ENCODE measurements around the gene SLC25A26.

DNA sequence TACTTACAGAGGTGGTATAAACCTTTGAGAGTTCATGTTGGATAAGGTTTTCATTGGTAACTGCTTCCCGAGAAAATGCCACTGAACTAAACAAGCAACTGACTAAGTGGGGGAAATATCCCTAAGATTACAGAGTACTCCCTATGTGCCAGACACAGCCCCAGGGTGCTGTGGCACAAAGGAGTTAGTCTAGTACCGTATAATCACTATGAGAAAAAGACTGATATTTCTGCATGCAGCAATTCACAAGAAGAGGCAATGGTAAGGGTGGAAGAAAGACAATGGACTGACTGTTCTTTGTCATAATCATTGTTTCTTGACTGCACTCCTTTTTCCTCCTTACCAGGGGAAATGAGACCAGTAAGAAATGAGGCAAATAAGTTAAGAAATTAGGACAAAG is 20.0 kb upstream of the SLC25A26 start:
- TF ChIP-seq, protein P1, sequence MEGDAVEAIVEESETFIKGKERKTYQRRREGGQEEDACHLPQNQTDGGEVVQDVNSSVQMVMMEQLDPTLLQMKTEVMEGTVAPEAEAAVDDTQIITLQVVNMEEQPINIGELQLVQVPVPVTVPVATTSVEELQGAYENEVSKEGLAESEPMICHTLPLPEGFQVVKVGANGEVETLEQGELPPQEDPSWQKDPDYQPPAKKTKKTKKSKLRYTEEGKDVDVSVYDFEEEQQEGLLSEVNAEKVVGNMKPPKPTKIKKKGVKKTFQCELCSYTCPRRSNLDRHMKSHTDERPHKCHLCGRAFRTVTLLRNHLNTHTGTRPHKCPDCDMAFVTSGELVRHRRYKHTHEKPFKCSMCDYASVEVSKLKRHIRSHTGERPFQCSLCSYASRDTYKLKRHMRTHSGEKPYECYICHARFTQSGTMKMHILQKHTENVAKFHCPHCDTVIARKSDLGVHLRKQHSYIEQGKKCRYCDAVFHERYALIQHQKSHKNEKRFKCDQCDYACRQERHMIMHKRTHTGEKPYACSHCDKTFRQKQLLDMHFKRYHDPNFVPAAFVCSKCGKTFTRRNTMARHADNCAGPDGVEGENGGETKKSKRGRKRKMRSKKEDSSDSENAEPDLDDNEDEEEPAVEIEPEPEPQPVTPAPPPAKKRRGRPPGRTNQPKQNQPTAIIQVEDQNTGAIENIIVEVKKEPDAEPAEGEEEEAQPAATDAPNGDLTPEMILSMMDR (IDR thresholded peaks at IDR 0.05): no peak
- no peak for TF ChIP-seq POLR2A (IDR thresholded peaks at IDR 0.05)
- no peak for TF ChIP-seq POLR2AphosphoS5 (IDR thresholded peaks at IDR 0.05)
